NCI-H2227 (cell line): ENCODE measurements around the gene B3GNT8.
"Not testable (repeated sequence)": the region's sequence is repeated elsewhere in the genome, so short reads cannot be mapped to it uniquely, and the experiment has no call there.

ENCODE experiments used
- DNase-seq: peaks from one replicate; lab custom pipeline; 2025; ENCODE audit not compliant: unreplicated experiment; lab: John Stamatoyannopoulos, UW

Gene B3GNT8

DNA sequence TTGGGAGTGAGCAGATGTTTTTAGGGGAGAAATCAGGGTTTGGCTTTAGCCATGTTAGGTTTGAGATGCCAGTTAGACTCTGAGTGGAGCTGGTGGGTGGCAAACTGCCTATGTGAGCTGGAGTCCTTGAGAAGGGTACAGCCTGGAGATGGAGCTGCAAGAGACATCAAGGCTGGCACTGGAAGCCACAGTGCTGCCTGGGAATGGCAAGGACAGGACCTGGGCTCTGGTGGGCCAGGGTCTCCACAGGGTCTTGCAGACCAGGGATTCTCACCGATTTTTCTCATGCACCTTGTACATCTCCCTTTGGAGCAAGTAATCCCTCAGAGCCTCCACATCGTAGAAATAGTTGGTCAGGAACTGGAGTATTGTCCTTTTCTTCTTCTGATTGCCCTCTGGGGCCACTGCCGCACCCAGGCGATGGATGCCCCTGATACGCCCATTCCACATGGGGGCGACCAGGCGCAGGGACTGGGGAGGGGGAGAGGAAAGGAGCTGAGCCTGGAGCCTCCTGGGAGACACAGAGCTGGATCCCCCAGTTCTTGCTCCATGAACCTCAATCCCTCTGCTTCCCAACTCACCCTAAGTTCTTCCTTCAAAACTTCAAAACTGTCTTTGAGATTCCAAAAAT lies 10.9 kb upstream of the B3GNT8 start:
- DNase-seq: no peak

DNA sequence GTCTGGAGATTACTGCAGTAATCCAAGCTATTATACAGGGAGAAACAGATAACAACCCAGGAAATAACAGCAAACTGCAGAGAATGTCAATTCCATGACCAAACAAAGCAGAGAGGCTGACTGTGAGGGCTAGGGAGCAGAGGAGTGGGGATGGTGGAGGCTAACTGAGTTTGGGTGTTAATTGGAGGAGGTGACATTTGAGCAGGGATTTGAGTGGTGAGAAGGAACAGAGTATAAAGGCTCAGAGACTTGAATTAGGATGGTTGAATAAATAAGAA lies 9.4 kb upstream of the B3GNT8 start:
- DNase-seq: no peak

- no peak for DNase-seq
Observed at GRCh38 chr19:41435936-41436673, 8.9 kb upstream of the B3GNT8 start.

DNA sequence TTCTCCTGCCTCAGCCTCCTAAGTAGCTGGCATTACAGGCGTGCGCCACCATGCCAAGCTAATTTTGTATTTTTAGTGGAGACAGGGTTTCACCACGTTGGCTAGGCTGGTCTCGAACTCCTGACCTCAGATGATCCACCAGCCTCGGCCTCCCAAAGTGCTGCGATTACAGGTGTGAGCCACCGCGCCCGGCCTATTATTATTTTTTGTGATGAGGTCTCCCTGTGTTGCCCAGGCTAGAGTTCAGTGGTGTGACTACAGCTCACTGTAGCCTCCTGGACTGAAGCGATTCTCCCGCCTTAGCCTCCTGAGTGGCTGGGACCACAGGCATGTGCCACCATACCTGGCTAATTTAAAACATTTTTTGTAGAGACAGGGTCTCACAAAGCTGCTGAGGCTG lies 8.2 kb upstream of the B3GNT8 start:
- not testable (repeated sequence) for DNase-seq

- DNase-seq: no peak
Observed at GRCh38 chr19:41434450-41434849, 7.3 kb upstream of the B3GNT8 start.

DNA sequence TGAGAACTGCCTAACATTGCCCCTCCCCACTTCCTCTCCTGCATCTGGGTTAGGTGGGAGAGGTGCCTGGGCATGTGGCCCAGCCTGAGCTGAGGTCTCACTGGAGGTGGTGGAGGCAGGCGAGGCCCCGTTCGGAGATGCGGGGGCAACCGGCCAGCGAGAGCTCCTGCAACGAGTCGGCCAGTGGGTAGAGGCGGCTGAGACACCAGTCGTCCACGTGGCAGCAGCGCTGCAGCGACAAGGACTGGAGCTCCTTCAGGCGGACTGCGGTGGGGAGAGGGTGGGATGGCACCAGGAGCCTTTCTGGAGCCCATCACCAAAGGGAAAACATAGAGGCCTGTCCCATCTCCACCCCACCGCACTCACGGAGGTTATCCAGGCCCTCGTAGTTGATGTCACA lies 6.0 kb upstream of the B3GNT8 start:
- DNase-seq: no peak

DNA sequence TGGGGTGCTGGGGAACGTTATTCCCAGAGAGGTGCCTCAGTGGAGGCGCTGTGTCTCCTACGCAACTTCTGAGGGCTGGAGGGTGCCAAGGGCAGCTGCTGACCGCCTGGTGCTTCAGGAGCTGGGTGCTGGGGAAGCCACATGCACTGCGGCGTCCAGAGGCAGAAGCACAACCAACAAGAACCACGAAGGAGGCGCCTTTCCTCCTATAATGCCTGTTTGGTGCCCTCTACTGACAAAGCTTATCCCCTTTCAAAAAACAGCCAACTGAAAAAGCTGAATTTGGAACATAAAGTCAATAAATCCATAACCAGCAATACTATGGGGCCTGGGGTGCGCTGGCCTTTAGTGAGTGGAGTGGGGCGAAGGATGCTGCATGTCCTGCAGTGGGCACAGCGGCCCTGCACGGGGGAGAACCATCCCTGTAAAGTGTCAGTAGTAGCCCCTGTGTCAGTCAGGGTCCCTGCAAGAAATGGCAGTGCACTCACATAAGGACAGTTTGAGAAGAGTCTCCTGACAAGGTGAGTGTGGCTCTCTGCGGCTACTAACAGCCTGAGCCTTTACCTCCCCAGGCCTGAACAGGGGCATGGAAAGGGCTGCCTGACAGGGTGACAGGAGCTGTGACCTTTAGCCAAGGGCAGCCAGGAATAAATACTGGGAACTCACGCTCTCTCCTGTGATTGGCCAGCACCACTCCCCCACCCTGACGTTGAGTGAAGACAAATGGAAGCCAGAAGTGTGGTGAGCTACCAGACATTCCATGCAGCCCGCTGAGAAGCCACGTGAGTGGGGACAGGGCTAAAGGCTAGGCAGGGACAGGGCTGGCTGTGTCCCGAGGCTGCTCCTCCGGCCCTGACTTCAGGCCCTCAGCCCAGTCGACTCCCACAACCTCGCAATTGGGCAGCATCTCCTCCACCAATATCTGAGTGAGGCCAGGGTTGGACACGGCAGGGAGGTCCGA lies 4.5 kb upstream of the B3GNT8 start:
- no peak for DNase-seq

GRCh38 chr19:41430922-41431321 lies 3.7 kb upstream of the B3GNT8 start:
- no peak for DNase-seq

- no peak for DNase-seq
Observed at GRCh38 chr19:41428481-41428859, 1.3 kb upstream of the B3GNT8 start.

DNA sequence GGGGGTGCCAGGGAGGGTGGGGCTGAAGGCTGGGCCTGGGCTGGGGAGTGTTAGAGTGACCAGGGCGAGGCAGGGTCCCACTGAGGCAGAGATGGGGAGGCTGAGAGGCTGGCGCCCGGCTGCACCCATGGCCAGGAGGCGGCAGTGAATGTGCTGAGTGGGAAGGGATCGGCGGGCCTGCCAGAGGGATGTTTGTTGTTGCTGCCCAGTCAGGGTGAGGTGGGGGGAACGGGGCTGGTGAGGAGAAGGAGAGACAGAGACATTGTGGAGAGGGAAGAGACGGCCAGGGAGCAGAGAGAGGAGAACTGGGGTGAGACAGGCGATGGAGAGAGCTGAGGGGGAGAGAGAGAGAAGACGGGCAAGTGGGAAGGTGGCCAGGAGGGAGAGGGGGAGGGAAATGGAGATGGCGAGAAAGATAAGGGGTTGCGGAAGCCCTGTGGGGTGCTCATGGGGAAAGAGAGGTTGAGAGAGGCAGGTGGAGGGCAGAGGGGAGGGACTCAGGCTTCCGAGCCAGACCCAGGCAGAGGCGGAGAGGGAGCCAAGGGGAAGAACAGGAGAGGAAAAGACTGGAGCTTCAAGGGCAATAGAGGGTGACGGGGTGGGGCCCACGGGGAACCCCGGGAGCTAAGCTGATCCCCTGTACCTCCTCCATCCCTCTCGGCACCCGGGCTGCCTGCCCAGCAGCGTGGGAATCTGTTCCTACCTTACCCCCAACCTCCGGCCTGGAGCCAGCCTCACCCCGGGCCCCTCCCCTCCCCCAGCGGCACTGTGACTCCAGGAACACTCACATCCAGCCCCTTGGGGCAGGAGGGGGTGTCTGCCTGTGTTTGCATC lies 690 bp upstream of the B3GNT8 start:
- DNase-seq: no peak

GRCh38 chr19:41426116-41426841 lies 895 bp downstream of the B3GNT8 start:
- no peak for DNase-seq

GRCh38 chr19:41425174-41426115 lies 1.7 kb downstream of the B3GNT8 start:
- DNase-seq: no peak

- no peak for DNase-seq
Observed at GRCh38 chr19:41424335-41425173, 2.6 kb downstream of the B3GNT8 start.

DNA sequence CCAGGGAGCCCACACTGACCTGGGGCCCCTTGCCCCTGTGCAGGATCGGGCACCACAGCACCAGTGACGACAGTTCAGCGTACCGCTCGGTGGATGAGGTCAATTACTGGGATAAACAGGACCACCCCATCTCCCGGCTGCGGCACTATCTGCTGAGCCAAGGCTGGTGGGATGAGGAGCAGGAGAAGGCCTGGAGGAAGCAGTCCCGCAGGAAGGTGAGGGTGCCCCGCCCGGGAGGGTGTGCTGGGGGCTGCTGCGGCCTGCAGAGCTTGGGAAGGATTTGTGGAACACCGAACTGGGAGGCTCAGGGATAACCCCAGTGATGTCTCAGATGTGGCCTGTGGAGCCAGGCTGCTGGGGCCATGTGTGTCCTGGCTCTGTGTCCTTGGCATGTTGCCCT lies 4.2 kb downstream of the B3GNT8 start:
- DNase-seq: no peak

DNA sequence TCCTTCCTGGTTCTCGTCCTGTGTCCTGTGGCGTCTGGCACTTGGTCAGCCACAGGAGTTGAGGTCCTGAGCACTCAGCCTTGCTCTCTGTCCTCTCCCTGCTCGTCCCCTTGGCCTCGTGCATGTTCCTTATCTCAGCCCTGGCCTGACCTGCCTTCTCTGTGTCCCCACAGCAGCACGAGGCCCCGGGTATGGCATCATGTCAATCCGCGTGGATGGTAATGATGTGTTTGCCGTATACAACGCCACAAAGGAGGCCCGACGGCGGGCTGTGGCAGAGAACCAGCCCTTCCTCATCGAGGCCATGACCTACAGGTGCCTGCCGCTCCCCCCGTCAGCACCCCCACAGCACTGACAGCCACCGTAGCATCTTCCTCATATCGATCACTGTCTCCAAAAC lies 4.7 kb downstream of the B3GNT8 start:
- DNase-seq: no peak

GRCh38 chr19:41421973-41422372 lies 5.2 kb downstream of the B3GNT8 start:
- no peak for DNase-seq

GRCh38 chr19:41421314-41421713 lies 5.9 kb downstream of the B3GNT8 start:
- no peak for DNase-seq

- no peak for DNase-seq
Observed at GRCh38 chr19:41420101-41420880, 6.9 kb downstream of the B3GNT8 start.
